ENCODE results near the gene SPTBN2.
A peak's percentile ranks its signal among the peaks of the same experiment; 100 is the strongest.
"Not testable (repeated sequence)": the region's sequence is repeated elsewhere in the genome, so short reads cannot be mapped to it uniquely, and the experiment has no call there.

Gene SPTBN2

DNA sequence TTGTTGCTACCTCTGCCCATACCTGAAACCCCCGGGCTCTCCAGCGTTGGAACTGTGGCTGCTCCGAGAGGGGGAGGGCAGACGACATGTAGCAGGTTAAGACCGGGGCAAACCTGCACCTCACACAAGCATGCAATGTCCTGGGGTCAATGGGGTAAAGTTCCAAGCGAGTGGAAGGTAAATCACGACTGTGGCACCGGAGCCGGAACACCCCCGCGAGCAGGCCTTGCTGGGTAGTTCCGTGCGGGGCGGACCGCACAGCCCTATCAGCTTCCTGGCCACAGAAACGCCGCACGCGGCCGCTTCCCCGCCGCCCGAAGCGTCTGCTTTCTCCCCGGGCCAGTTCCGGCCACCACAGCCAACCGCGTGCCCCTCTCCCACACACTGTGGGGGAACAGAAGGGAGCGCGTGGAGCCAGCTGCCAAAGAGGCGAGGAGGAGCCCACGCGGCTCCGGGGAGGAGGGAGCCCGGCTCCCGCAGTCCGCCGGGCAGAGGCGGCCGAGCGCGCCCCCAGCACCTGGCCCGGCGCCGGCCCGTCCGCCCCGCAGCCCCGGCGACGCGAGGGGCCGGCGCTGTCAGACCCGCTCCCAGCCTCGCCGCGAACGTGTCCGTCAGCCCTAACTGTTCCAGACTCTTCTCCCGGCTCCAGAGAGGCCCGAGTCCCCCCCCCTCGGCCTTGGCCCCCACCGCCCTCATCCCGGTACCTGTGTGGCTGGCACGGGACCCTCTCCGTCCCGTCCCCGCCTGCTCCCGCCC lies 1.6 kb downstream of the SPTBN2 start:
- CTCF ChIA-PET, result interaction anchor here (1.0 to 2.5 kb wide), 4 partner anchors 10 to 49 kb away, joined by 3 to 9 read pairs (median 4); no protein-coding TSS in a partner anchor
- DNase-seq (ENCODE audit: low read depth, low spot score), result no peak
- TF ChIP-seq, protein P1, sequence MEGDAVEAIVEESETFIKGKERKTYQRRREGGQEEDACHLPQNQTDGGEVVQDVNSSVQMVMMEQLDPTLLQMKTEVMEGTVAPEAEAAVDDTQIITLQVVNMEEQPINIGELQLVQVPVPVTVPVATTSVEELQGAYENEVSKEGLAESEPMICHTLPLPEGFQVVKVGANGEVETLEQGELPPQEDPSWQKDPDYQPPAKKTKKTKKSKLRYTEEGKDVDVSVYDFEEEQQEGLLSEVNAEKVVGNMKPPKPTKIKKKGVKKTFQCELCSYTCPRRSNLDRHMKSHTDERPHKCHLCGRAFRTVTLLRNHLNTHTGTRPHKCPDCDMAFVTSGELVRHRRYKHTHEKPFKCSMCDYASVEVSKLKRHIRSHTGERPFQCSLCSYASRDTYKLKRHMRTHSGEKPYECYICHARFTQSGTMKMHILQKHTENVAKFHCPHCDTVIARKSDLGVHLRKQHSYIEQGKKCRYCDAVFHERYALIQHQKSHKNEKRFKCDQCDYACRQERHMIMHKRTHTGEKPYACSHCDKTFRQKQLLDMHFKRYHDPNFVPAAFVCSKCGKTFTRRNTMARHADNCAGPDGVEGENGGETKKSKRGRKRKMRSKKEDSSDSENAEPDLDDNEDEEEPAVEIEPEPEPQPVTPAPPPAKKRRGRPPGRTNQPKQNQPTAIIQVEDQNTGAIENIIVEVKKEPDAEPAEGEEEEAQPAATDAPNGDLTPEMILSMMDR (IDR thresholded peaks at IDR 0.05; ENCODE audit: insufficient read depth, low read length, missing control alignments), result no peak
- POLR2A ChIA-PET, result no interaction called here
- H3K4me3 ChIP-seq (ENCODE audit: low read depth, low read length), result peak overlapping the region; percentile 40

GRCh38 chr11:66725647-66726046 lies 3.4 kb downstream of the SPTBN2 start:
- ChIA-PET POLR2A (no interaction called here), CTCF (interaction anchor here (0.8 to 2.5 kb wide), 8 partner anchors 12 to 339 kb away, joined by 3 to 9 read pairs (median 4); no protein-coding TSS in a partner anchor)
- peak; percentile 5 for DNase-seq (ENCODE audit: low read depth, low spot score)
- H3K4me3 ChIP-seq (ENCODE audit: low read depth, low read length), result no peak overlapping the region
- TF ChIP-seq, protein P1 (IDR thresholded peaks at IDR 0.05; ENCODE audit: insufficient read depth, low read length, missing control alignments), result no peak

- no peak for DNase-seq (ENCODE audit: low read depth, low spot score)
- ChIA-PET CTCF (interaction anchor here (0.8 to 2.5 kb wide), 5 partner anchors 12 to 109 kb away, joined by 3 to 9 read pairs (median 4); no protein-coding TSS in a partner anchor), POLR2A (no interaction called here)
- TF ChIP-seq, protein P1 (IDR thresholded peaks at IDR 0.05; ENCODE audit: insufficient read depth, low read length, missing control alignments), result no peak
- no peak overlapping the region for H3K4me3 ChIP-seq (ENCODE audit: low read depth, low read length)
These were observed 3.9 kb downstream of the SPTBN2 start for GRCh38 chr11:66725114-66725513.

DNA sequence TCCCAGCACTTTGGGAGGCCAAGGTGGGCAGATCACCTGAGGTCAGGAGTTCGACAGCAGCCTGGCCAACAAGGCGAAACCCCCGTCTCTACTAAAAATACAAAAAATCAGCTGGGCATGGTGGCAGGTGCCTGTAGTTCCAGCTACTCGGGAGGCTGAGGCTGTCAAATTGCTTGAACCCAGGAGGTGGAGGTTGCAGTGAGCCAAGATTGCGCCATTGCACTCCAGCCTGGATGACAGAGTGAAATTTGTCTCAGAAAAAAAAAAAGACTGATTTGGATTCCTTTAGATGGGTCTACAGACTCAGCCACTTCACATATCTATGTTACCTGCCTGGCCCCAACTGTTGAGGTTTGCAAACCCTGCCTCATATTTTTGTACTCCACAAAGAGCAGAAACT lies 4.8 kb downstream of the SPTBN2 start:
- POLR2A ChIA-PET, result interaction anchor here (1.0 kb wide), 1 partner anchor 132 kb away, joined by 3 read pairs; no protein-coding TSS in a partner anchor
- CTCF ChIA-PET, result interaction anchor here (1.1 to 1.2 kb wide), 2 partner anchors 13 to 30 kb away, joined by 3 to 4 read pairs; no protein-coding TSS in a partner anchor
- not testable (repeated sequence) for DNase-seq (ENCODE audit: low read depth, low spot score)

GRCh38 chr11:66723693-66724092 lies 5.3 kb downstream of the SPTBN2 start:
- TF ChIP-seq, protein P1 (IDR thresholded peaks at IDR 0.05; ENCODE audit: insufficient read depth, low read length, missing control alignments), result no peak
- H3K4me3 ChIP-seq (ENCODE audit: low read depth, low read length), result no peak overlapping the region
- CTCF ChIA-PET, result interaction anchor here (0.8 to 1.2 kb wide), 3 partner anchors 11 to 160 kb away, joined by 3 to 4 read pairs (median 3); no protein-coding TSS in a partner anchor
- DNase-seq (ENCODE audit: low read depth, low spot score), result no peak
- POLR2A ChIA-PET, result interaction anchor here (1.0 kb wide), 1 partner anchor 132 kb away, joined by 3 read pairs; no protein-coding TSS in a partner anchor

More for the DNA sequence above, 4.8 kb downstream of the SPTBN2 start:
- H3K4me3 ChIP-seq (ENCODE audit: low read depth, low read length), result not testable (repeated sequence)

DNA sequence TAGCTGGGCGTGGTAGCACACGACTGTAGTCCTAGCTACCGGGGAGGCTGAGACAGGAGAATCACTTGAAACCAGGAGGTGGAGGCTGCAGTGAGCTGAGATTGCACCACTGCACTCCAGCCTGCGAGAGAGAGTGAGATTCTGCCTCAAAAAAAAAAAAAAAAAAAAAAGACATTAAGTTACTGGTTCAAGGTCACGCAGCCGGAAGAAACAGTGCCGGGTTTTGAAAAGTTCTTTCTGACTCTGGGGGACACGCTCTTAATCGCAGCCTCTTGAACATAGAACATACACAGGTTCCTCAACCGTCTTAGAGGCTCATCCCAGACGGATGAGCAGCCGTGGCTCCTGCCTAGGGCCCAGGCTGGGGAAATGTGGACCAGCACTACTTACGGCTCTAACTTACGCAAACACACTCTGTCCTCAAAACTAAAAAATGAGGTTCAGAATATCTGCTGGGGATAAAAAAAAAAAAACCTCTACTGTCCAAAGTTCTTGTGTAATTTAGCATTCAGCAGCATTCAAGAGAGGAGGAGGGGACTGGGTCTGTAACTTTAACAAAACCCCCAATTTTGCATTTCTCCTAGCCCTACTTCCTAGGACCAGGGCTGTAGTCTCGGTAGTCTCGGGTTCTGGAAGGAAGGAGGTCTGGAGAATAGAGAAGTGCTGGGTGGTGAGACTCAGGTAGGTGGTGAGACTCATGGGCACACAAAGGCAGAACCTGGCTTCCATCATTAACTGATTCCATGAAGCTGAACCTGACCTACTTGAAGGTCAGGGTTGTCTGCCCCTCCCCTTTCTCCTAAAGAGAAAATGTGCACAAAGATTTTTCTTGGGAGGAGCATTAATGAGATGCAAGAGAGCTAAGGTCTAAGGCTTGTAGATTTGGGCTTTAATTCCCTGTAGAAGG lies 6.0 kb downstream of the SPTBN2 start:
- POLR2A ChIA-PET, result interaction anchor here (1.0 kb wide), 1 partner anchor 133 kb away, joined by 3 read pairs; no protein-coding TSS in a partner anchor
- TF ChIP-seq, protein P1 (IDR thresholded peaks at IDR 0.05; ENCODE audit: insufficient read depth, low read length, missing control alignments), result no peak
- H3K4me3 ChIP-seq (ENCODE audit: low read depth, low read length), result no peak overlapping the region
- no peak for DNase-seq (ENCODE audit: low read depth, low spot score)
- CTCF ChIA-PET, result interaction anchor here (0.8 to 1.2 kb wide), 4 partner anchors 10 to 160 kb away, joined by 3 to 4 read pairs (median 4); no protein-coding TSS in a partner anchor

All from AG04449 (cell line).